GM21737 (cell line): ENCODE measurements around the gene SPATA25.
"Not testable (repeated sequence)": the region's sequence is repeated elsewhere in the genome, so short reads cannot be mapped to it uniquely, and the experiment has no call there.

Experiments used
- ATAC-seq: cut with Tn5 transposase; IDR thresholded peaks from one replicate; pipeline ENCODE4 v1.9.1; 2021; ENCODE audit warnings: mild to moderate bottlenecking, moderate library complexity; ENCODE audit not compliant: unreplicated experiment

Gene SPATA25

GRCh38 chr20:45917790-45918141 lies 30.3 kb upstream of the SPATA25 start:
- ATAC-seq, result no peak

GRCh38 chr20:45913116-45913515 lies 25.7 kb upstream of the SPATA25 start:
- ATAC-seq, result no peak

- no peak for ATAC-seq
Observed at GRCh38 chr20:45912344-45912682, 24.9 kb upstream of the SPATA25 start.

- ATAC-seq, result no peak
Observed at GRCh38 chr20:45911486-45912343, 24.3 kb upstream of the SPATA25 start, which contains the start of gene PLTP. PLTP (minus strand) TSS chr20:45912155; CDS start chr20:45911452, 703 bp downstream.

GRCh38 chr20:45910670-45911485 lies 23.5 kb upstream of the SPATA25 start:
- ATAC-seq, result peak; percentile 92

- ATAC-seq, result no peak
Observed at GRCh38 chr20:45909817-45910669, 22.6 kb upstream of the SPATA25 start.

GRCh38 chr20:45909336-45909808 lies 21.9 kb upstream of the SPATA25 start:
- ATAC-seq, result no peak

GRCh38 chr20:45908084-45908483 lies 20.7 kb upstream of the SPATA25 start:
- ATAC-seq, result no peak

- no peak for ATAC-seq
Observed at GRCh38 chr20:45907219-45907948, 20.0 kb upstream of the SPATA25 start.

GRCh38 chr20:45905505-45906079 lies 18.2 kb upstream of the SPATA25 start:
- ATAC-seq, result no peak

- no peak for ATAC-seq
Observed at GRCh38 chr20:45904583-45905504, 17.4 kb upstream of the SPATA25 start.

GRCh38 chr20:45902199-45902701 lies 14.8 kb upstream of the SPATA25 start:
- no peak for ATAC-seq

- not testable (repeated sequence) for ATAC-seq
Observed at GRCh38 chr20:45901332-45901731, 13.9 kb upstream of the SPATA25 start.

- no peak for ATAC-seq
Observed at GRCh38 chr20:45899046-45899835, 11.8 kb upstream of the SPATA25 start.

GRCh38 chr20:45898285-45898684 lies 10.9 kb upstream of the SPATA25 start:
- no peak for ATAC-seq

GRCh38 chr20:45897692-45898091 lies 10.3 kb upstream of the SPATA25 start:
- no peak for ATAC-seq

GRCh38 chr20:45897289-45897688 lies 9.9 kb upstream of the SPATA25 start:
- ATAC-seq, result no peak

- no peak for ATAC-seq
Observed at GRCh38 chr20:45896641-45897161, 9.3 kb upstream of the SPATA25 start.
